Measurements from ENCODE around the gene TMEM151B.
"Not testable (repeated sequence)": the region's sequence is repeated elsewhere in the genome, so short reads cannot be mapped to it uniquely, and the experiment has no call there.

TMEM151B gene

GRCh38 chr6:44333942-44334341 lies 63.7 kb downstream of the TMEM151B start:
- no peak for DNase-seq (ENCODE audit: low spot score)

GRCh38 chr6:44335631-44336030 lies 65.4 kb downstream of the TMEM151B start:
- no peak for DNase-seq (ENCODE audit: low spot score)

GRCh38 chr6:44338228-44339122 lies 68.2 kb downstream of the TMEM151B start:
- DNase-seq (ENCODE audit: low spot score), result peak; percentile 58

GRCh38 chr6:44339301-44339700 lies 69.1 kb downstream of the TMEM151B start:
- DNase-seq (ENCODE audit: low spot score), result no peak

- DNase-seq (ENCODE audit: low spot score), result no peak
Observed at GRCh38 chr6:44339763-44340625, 69.7 kb downstream of the TMEM151B start.

GRCh38 chr6:44341095-44341890 lies 71.0 kb downstream of the TMEM151B start:
- DNase-seq (ENCODE audit: low spot score), result no peak

- DNase-seq (ENCODE audit: low spot score), result no peak
Observed at GRCh38 chr6:44342052-44342451, 71.8 kb downstream of the TMEM151B start.

GRCh38 chr6:44342489-44342888 lies 72.2 kb downstream of the TMEM151B start, which contains the start of gene SPATS1:
TSS of gene SPATS1 (plus strand) at chr6:44342650. CDS start at chr6:44343096, 446 bp downstream.
- no peak for DNase-seq (ENCODE audit: low spot score)

- not testable (repeated sequence) for DNase-seq (ENCODE audit: low spot score)
Observed at GRCh38 chr6:44346818-44347217, 76.6 kb downstream of the TMEM151B start.

GRCh38 chr6:44349904-44350649 lies 79.8 kb downstream of the TMEM151B start:
- no peak for DNase-seq (ENCODE audit: low spot score)

- DNase-seq (ENCODE audit: low spot score), result not testable (repeated sequence)
Observed at GRCh38 chr6:44350650-44350994, 80.4 kb downstream of the TMEM151B start.

- no peak for DNase-seq (ENCODE audit: low spot score)
Observed at GRCh38 chr6:44352259-44352658, 82.0 kb downstream of the TMEM151B start.

GRCh38 chr6:44353336-44353735 lies 83.1 kb downstream of the TMEM151B start:
- DNase-seq (ENCODE audit: low spot score), result no peak

GRCh38 chr6:44355640-44356039 lies 85.4 kb downstream of the TMEM151B start:
- no peak for DNase-seq (ENCODE audit: low spot score)

- no peak for DNase-seq (ENCODE audit: low spot score)
Observed at GRCh38 chr6:44356487-44356886, 86.2 kb downstream of the TMEM151B start.
